HepG2 (cell line): ENCODE results near the gene APH1B. TPM values are rescaled to one million over a fixed set of nuclear protein-coding genes. Genes with fewer than 3 reads are reported as not detected.

ENCODE experiments used
- ATAC-seq: fragments of 200-7000 bp; cut with Tn5 transposase; 3 replicates; pipeline ENCODE4 v1.9.1; 2020; ENCODE audit warnings: mild to moderate bottlenecking, moderate library complexity
- BruUV-seq: library from RNA; stranded (reverse); fragments of 400-500 nt; replicated peaks from 2 replicates; lab custom pipeline; 2021; lab: Mats Ljungman, UMichigan
- CTCF ChIA-PET: fragments of 300-600 bp; formaldehyde crosslinking; extraction: SDS; loops from one replicate; lab custom pipeline; 2021; ENCODE audit warnings: low total read pairs, inconsistent platforms, low intra/inter-chr PET ratio; lab: Yijun Ruan, JAX
- POLR2A ChIA-PET: fragments of 350-600 bp; sonication (Branson Sonifier 250); formaldehyde crosslinking; loops from one replicate; lab custom pipeline; 2020; ENCODE audit warnings: antibody characterized with exemption, inconsistent platforms; lab: Yijun Ruan, JAX
- DNase-seq: peaks from one replicate; pipeline ENCODE4 v3.0.0-alpha.2; 2015; ENCODE audit warnings: low spot score
- FAIRE-seq: peaks from 3 replicates; lab custom pipeline; 2011; peaks lifted over from hg19 to GRCh38; lab: Jason Lieb, UNC
- H2AFZ ChIP-seq: one replicate; pipeline ENCODE4 v1.6.1; 2011; ENCODE audit warnings: low read length, inconsistent platforms
- H3K27ac ChIP-seq: fragments of 300-600 bp; 3 replicates; pipeline ENCODE4 v1.8.0; 2011; ENCODE audit warnings: mixed run types, mild to moderate bottlenecking, mixed read lengths, low read length, inconsistent platforms; ENCODE audit not compliant: insufficient read depth; ENCODE audit errors: extremely low read length
- H3K27me3 ChIP-seq, 2 experiments: fragments of 200-600 bp in 1 of 2; 2 replicates in 1 of 2; 3 replicates in 1 of 2; pipeline versions ENCODE4 v1.6.0 to v1.8.0; 2011; ENCODE audit warnings: low read length in 2 of 2, mild to moderate bottlenecking in 2 of 2, moderate library complexity in 2 of 2, inconsistent platforms in 1 of 2; ENCODE audit not compliant: insufficient read depth in 2 of 2, control insufficient read depth in 1 of 2
- H3K36me3 ChIP-seq, 2 experiments: fragments of 200-600 bp in 1 of 2; replicated peaks in 1 of 2; 2 replicates in 1 of 2; 3 replicates in 1 of 2; pipeline versions ENCODE4 v1.5.1 to v1.8.0; 2011; ENCODE audit warnings: low read length in 2 of 2, inconsistent platforms in 1 of 2; ENCODE audit not compliant: insufficient read depth in 2 of 2, control insufficient read depth in 1 of 2
- H3K4me1 ChIP-seq: 2 replicates; pipeline ENCODE4 v1.5.1; 2012; ENCODE audit warnings: low read length, inconsistent platforms; ENCODE audit not compliant: insufficient read depth
- H3K4me2 ChIP-seq: 2 replicates; pipeline ENCODE4 v1.6.0; 2011; ENCODE audit warnings: low read depth, low read length, inconsistent platforms
- H3K4me3 ChIP-seq, 3 experiments: fragments of 200-600 bp in 1 of 3; sonication (generic), shearing (Covaris generic) in 1 of 3; replicated peaks in 1 of 3; 2 replicates each; pipeline ENCODE4 v1.5.1; 2011 to 2016; ENCODE audit warnings: low read length in 3 of 3, inconsistent platforms in 2 of 3, low read depth in 2 of 3, mild to moderate bottlenecking in 2 of 3, control low read depth in 1 of 3, mixed read lengths in 1 of 3; ENCODE audit not compliant: insufficient read depth in 1 of 3
- H3K79me2 ChIP-seq: one replicate; pipeline ENCODE4 v1.6.1; 2011; ENCODE audit warnings: low read length, inconsistent platforms; ENCODE audit not compliant: insufficient read depth
- H3K9ac ChIP-seq: 2 replicates; pipeline ENCODE4 v1.6.0; 2011; ENCODE audit warnings: mild to moderate bottlenecking, low read depth, low read length, inconsistent platforms; ENCODE audit not compliant: insufficient read depth
- H3K9me3 ChIP-seq: 2 replicates; pipeline ENCODE4 v1.5.1; 2012; ENCODE audit warnings: mild to moderate bottlenecking, low read length
- H4K20me1 ChIP-seq: 2 replicates; pipeline ENCODE4 v1.6.0; 2011; ENCODE audit warnings: inconsistent platforms, mild to moderate bottlenecking, low read length, moderate library complexity; ENCODE audit not compliant: insufficient read depth
- FLYWCH1 ChIP-seq: sonication (generic); formaldehyde crosslinking; IDR thresholded peaks from 2 replicates; pipeline ENCODE4 v1.8.1; 2023; ENCODE audit warnings: mild to moderate bottlenecking, missing genetic modification reagents
- KLF6 ChIP-seq: IDR thresholded peaks from 2 replicates; pipeline ENCODE4 v1.8.0; 2016; ENCODE audit warnings: missing biosample characterization, missing genetic modification reagents
- MTA3 ChIP-seq: sonication (generic); formaldehyde crosslinking; IDR thresholded peaks from 2 replicates; pipeline ENCODE4 v1.4.0; 2020; ENCODE audit warnings: missing genetic modification reagents
- MTF1 ChIP-seq: sonication (generic); formaldehyde crosslinking; IDR thresholded peaks from 2 replicates; pipeline ENCODE4 v1.5.0; 2020; ENCODE audit warnings: missing genetic modification reagents
- PRPF4 ChIP-seq: fragments of 200-400 bp; formaldehyde crosslinking; IDR thresholded peaks from 2 replicates; pipeline ENCODE4 v1.6.1; 2016; ENCODE audit warnings: low read length, low read depth; ENCODE audit not compliant: poor library complexity, severe bottlenecking
- SMARCC2 ChIP-seq: fragments of 450-650 bp; IDR thresholded peaks from 2 replicates; pipeline ENCODE4 v1.6.1; 2017; ENCODE audit warnings: antibody characterized with exemption, mild to moderate bottlenecking
- TBL1XR1 ChIP-seq: fragments of 150-350 bp; IDR thresholded peaks from 2 replicates; pipeline ENCODE4 v1.6.1; 2014; ENCODE audit warnings: borderline replicate concordance, low read length; ENCODE audit not compliant: partially characterized antibody
- ZFP36 ChIP-seq: fragments of 150-350 bp; IDR thresholded peaks from 2 replicates; pipeline ENCODE4 v1.6.1; 2018; ENCODE audit warnings: borderline replicate concordance, low read length, low read depth; ENCODE audit not compliant: partially characterized antibody
- ZKSCAN5 ChIP-seq: sonication (generic); formaldehyde crosslinking; IDR thresholded peaks from 2 replicates; pipeline ENCODE4 v1.5.1; 2020; ENCODE audit warnings: mild to moderate bottlenecking, missing genetic modification reagents
- ZNF225 ChIP-seq: sonication (generic); formaldehyde crosslinking; IDR thresholded peaks from 2 replicates; pipeline ENCODE4 v1.4.0; 2020; ENCODE audit warnings: mild to moderate bottlenecking, missing genetic modification reagents
- ZNF235 ChIP-seq: sonication (generic); formaldehyde crosslinking; IDR thresholded peaks from 2 replicates; pipeline ENCODE4 v1.8.1; 2023; ENCODE audit warnings: mild to moderate bottlenecking, missing genetic modification reagents, borderline replicate concordance
- ZNF263 ChIP-seq: sonication (generic); formaldehyde crosslinking; IDR thresholded peaks from 2 replicates; pipeline ENCODE4 v1.4.0; 2020; ENCODE audit warnings: missing genetic modification reagents
- ZNF264 ChIP-seq: sonication (generic); formaldehyde crosslinking; IDR thresholded peaks from 2 replicates; pipeline ENCODE4 v1.4.0; 2020; ENCODE audit warnings: missing genetic modification reagents
- ZNF292 ChIP-seq: sonication (generic); formaldehyde crosslinking; IDR thresholded peaks from 2 replicates; pipeline ENCODE4 v1.8.1; 2022; ENCODE audit warnings: mild to moderate bottlenecking, low read depth, missing genetic modification reagents, borderline replicate concordance
- ZNF350 ChIP-seq: sonication (generic); formaldehyde crosslinking; IDR thresholded peaks from 2 replicates; pipeline ENCODE4 v1.4.0; 2020; ENCODE audit warnings: mild to moderate bottlenecking, low read depth, missing genetic modification reagents, borderline replicate concordance
- ZNF510 ChIP-seq: sonication (generic); formaldehyde crosslinking; IDR thresholded peaks from 2 replicates; pipeline ENCODE4 v1.4.0; 2020; ENCODE audit warnings: low read depth, mild to moderate bottlenecking, missing genetic modification reagents
- ZNF589 ChIP-seq: sonication (generic); formaldehyde crosslinking; conservative IDR thresholded peaks from 2 replicates; pipeline ENCODE4 v1.8.0; 2022; ENCODE audit warnings: mild to moderate bottlenecking, moderate library complexity, missing genetic modification reagents
- ZNF709 ChIP-seq: sonication (generic); formaldehyde crosslinking; IDR thresholded peaks from 2 replicates; pipeline ENCODE4 v1.5.0; 2020; ENCODE audit warnings: mild to moderate bottlenecking, missing genetic modification reagents
- ZNF724P ChIP-seq: sonication (generic); formaldehyde crosslinking; IDR thresholded peaks from 2 replicates; pipeline ENCODE4 v1.8.0; 2022; ENCODE audit warnings: missing genetic modification reagents, borderline replicate concordance
- WGBS: methylation state at CpG from one replicate; pipeline ENCODE4 v1.1.6; 2017; ENCODE audit warnings: low lambda C conversion rate; 5-methylcytosine and 5-hydroxymethylcytosine counted together
- in situ Hi-C: cut with HindIII; loops from 2 replicates; pipeline ENCODE4 v1.10.0; 2017; ENCODE audit warnings: low pct_unique_long_range_greater_than_20kb; ENCODE audit not compliant: extremely low pct_ligation_motif_present
- intact Hi-C: fragments of 100-400 bp; cut with micrococcal nuclease; formaldehyde crosslinking; loops from one replicate; pipeline ENCODE4 v1.10.0; 2022; ENCODE audit not compliant: unreplicated experiment
- polyA plus RNA-seq, 8 experiments: library from polyadenylated mRNA; depleted of rRNA in 3 of 8; stranded (reverse) in 7 of 8; unstranded in 1 of 8; fragments of >200 nt; fragmentation: Illumina TruSeq in 4 of 8; extraction: Trizol in 4 of 8; gene quantifications; 2 replicates each; pipeline versions ENCODE4 v1.2.1 to v1.2.3, GENCODE V29; 2011 to 2016; ENCODE audit warnings: low read depth in 4 of 8, missing spikeins in 1 of 8, mixed read lengths in 1 of 8; ENCODE audit not compliant: insufficient read depth in 1 of 8
- total RNA-seq, 5 experiments: library from RNA; depleted of rRNA; stranded (reverse); fragments of >200 nt; fragmentation: Illumina TruSeq; extraction: Trizol; gene quantifications; 2 replicates each; pipeline ENCODE4 v1.2.3, GENCODE V29; 2016; ENCODE audit warnings: low read depth in 1 of 5
- TF ChIP-seq, protein P1 (sequence below): sonication (generic); formaldehyde crosslinking; IDR thresholded peaks from 2 replicates; pipeline ENCODE4 v1.8.0; 2022; ENCODE audit warnings: mild to moderate bottlenecking, missing genetic modification reagents

Gene APH1B
- total and polyA plus RNA-seq, 2 of the 13 experiments (the other 11 are each of a cell fraction or from before 2014, with no cell fraction given): 0.45 to 1.00 TPM

DNA sequence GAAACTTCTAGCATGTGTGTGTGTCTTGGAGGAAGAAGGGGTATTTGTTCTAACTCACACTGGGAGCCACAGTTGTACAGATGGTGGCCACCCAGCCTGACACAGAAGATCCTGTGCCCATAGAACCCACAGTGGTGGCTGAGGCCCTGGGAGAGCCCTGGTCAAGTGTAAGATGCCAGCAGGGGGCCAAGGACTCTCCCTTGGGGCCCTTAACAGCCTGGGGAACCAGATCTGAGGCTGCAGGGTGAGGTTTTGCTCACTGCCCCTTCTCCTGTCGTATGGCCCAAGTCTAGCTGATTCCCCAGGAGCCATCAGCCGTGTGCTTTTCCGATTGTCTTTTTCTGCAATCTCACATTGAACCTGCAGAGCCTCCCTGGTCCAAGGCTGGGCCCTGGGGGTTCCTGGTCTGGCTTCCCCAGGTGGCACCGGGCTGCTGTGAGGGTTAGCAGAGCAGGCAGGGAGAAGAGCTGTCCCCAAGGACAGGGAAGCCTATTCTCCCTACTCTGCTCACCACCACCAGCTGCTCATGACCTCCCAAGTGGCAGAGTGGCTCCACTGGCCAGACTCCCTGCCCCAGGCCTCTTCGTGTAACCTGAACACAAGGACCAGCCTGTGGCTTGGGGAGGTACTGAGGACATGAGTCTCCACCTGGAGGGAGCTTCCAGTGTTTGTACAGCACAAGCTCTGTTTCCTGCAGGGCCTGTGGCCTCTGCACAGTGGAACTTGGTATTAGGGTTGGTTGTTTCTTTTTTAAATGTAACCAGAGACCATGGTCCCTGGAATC, 52.4 kb downstream of the APH1B start (continued):
- TF ChIP-seq TBL1XR1: no peak

DNA sequence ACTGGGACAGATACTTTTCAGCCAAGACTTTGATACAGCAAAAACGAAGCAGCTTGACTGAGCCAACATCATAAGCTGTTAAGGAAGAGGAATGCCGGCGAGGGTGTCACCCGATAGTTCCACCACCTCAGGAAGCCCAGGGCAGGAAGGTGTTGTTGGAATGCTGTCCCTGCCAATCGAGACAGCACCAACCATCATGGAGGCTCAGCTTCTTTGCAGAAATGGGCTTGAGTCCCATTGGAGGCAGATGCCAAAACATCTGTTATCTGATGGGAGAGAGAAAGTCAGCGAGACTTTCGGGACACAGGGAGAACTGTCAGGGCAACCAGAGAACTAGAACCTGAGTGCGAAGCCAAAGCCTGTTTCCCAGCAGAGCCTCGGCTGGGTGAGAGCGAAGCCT, 53.5 kb downstream of the APH1B start:
- 63% methylated on average over 10 of the region's 10 CpGs for WGBS
- no peak for TF ChIP-seq ZFP36
- no peak for TF ChIP-seq ZNF724P (CRISPR knock-in tag)
- no peak for TF ChIP-seq ZNF235 (CRISPR knock-in tag)
- TF ChIP-seq, protein P1, sequence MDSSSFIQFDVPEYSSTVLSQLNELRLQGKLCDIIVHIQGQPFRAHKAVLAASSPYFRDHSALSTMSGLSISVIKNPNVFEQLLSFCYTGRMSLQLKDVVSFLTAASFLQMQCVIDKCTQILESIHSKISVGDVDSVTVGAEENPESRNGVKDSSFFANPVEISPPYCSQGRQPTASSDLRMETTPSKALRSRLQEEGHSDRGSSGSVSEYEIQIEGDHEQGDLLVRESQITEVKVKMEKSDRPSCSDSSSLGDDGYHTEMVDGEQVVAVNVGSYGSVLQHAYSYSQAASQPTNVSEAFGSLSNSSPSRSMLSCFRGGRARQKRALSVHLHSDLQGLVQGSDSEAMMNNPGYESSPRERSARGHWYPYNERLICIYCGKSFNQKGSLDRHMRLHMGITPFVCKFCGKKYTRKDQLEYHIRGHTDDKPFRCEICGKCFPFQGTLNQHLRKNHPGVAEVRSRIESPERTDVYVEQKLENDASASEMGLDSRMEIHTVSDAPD (CRISPR knock-in tag): no peak
- TF ChIP-seq MTA3 (CRISPR knock-in tag): no peak
- TF ChIP-seq ZNF510 (CRISPR knock-in tag): no peak
- TF ChIP-seq ZNF350 (CRISPR knock-in tag): no peak
- TF ChIP-seq FLYWCH1 (CRISPR knock-in tag): no peak
- TF ChIP-seq ZNF292 (CRISPR knock-in tag): no peak
- TF ChIP-seq ZKSCAN5 (CRISPR knock-in tag): no peak
- no peak for TF ChIP-seq ZNF709 (CRISPR knock-in tag)
- no peak for TF ChIP-seq ZNF225
- no peak for TF ChIP-seq PRPF4
- no peak for TF ChIP-seq KLF6
- TF ChIP-seq ZNF264 (CRISPR knock-in tag): no peak
- no peak for TF ChIP-seq ZNF589 (CRISPR knock-in tag)
- TF ChIP-seq SMARCC2: no peak
- TF ChIP-seq MTF1 (CRISPR knock-in tag): no peak
- no peak for TF ChIP-seq ZNF263 (CRISPR knock-in tag)
- TF ChIP-seq, all 625 proteins: peak for 0
- Histone ChIP-seq H3K4me2 (no peak overlapping the region), H3K79me2 (no peaks in the 10 kb centered on the region), H3K4me3 (no peak overlapping the region), H2AFZ (no peak overlapping the region), H3K36me3 (no peaks in the 10 kb centered on the region), H3K9ac (no peak overlapping the region), H3K9me3 (no peaks in the 10 kb centered on the region), H3K27me3 (peaks cover 1 to 2% of the 10 kb centered on the region in 2 experiments; a peak in 3 of 5 replicates), H3K4me1 (no peaks in the 10 kb centered on the region), H3K27ac (no peak overlapping the region), H4K20me1 (no peaks in the 10 kb centered on the region)
- ChIA-PET POLR2A (no interaction called here), CTCF (no interaction called here)
- DNase-seq (no peak), FAIRE-seq (no peak), ATAC-seq (no peak)
- BruUV-seq: no TSS peak
- in situ Hi-C loops: no loop called here
- intact Hi-C loops: no loop called here
